GM19025 (cell line): ENCODE data around the gene FAM170B.

Source experiments
- ATAC-seq: cut with Tn5 transposase; IDR thresholded peaks from one replicate; pipeline ENCODE4 v1.9.1; 2021; ENCODE audit warnings: mild to moderate bottlenecking, low read depth, moderate library complexity; ENCODE audit not compliant: unreplicated experiment

The FAM170B gene

DNA sequence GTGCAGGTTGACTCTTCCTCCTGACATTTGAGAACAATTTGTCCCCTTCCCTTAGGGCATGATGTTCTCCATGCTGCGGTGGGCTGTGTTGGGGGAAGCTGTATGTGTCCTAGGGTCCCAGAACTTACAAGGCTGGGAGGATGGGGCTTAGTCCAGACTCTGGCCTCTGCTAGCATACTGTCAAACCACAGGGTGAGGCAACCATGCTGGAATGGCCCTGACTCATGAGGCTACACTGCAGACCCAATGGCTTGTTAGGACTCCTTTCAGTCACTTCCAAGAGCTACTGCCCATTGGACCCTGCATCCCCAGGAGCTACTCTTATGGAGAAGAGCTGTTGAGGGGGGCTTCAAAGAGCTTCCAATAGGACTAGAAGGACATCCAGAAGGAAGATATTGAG, 20.1 kb upstream of the FAM170B start:
- ATAC-seq = no peak

DNA sequence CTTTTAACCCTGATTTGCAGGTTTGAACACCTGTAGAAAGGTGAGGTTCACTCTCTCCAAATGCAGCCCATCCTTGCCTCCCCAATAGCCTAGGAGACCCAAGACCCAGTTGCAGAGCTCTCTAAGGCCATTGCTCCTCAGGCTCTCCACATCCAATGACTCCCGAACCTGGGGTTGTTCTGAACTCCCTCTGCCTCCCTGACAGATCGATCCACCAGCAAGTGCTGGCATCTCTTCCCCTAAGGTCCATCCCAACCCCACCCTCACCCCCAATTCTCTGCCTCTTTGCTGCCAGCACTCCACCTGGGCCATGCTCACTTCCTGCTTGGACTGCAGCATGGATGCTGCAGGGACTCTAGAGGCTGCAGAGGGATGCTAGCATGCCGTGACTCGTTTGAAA, 19.3 kb upstream of the FAM170B start:
- no peak for ATAC-seq

DNA sequence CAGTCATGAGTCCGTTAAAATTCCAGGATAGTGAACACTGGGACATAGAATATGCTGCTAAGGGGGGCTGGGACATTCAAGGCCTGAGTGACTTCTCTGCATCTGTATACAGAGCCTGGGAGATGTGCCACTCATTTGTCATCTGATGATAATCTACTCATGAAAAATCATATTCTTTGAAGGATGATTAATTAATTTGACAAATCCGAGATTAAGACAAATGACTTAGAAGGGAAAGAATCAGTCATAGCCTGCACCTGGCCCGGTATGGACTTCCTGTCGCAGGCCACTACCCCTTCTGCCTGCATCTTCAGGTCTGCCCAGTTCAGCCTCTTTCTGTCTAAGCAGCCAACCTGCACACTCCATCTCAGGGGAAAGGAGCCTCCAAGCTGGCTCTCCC, 18.8 kb upstream of the FAM170B start:
- no peak for ATAC-seq

DNA sequence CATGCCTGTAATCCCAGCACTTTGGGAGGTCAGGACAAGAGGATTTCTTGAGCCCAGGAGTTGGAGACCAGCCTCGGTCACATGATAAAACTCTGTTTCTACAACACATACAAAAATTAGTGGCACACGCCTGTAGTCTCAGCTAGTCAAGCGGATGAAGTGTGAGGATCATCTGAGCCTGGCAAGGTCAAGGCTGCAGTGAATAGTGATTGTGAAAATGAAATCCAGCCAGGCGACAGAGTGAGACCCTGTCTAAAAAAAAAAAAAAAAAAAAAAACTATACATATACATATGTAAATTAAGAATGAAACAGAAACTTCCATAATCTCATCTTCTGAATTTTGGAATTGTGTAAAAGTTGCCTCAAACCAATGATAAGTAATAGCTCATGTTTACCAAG, 18.2 kb upstream of the FAM170B start:
- no peak for ATAC-seq

DNA sequence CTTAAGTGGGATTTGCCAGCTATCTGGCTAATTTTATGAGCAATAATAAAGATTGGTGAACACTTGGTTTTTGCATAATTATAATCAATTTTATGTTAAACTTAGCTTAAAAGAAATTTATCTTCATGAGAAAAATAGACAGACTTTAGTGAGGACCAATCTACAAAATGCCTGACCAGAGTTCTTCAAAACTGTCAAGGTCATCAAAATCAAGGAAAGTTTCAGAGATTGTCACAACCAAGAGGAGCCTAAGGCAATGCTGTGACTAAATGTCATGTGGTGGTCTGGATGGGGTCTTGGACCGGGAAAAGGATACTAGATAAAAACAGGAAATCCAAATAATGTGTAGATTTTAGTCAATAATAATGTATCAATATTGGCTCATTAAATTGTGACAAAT, 17.7 kb upstream of the FAM170B start:
- ATAC-seq = no peak

DNA sequence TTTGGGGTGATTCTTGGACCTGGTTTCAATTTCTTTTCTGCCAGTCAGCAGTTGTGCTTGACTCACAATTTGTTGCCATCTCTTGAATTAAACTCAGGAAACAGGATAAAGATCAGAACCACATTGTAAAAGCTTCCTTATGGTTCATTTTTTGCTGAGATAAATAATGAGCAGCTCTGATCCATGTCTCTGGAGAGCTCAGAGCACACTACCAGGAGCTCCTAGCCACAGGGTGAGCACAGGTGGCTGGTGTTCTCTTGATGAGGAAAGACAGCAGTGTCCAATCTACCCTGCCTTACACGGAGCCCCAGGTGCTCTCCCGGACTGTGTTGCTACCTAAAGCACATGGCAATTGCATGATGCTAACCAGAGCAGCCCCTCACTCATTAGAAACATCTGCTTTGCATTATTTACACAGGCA, 17.2 kb upstream of the FAM170B start:
- no peak for ATAC-seq

DNA sequence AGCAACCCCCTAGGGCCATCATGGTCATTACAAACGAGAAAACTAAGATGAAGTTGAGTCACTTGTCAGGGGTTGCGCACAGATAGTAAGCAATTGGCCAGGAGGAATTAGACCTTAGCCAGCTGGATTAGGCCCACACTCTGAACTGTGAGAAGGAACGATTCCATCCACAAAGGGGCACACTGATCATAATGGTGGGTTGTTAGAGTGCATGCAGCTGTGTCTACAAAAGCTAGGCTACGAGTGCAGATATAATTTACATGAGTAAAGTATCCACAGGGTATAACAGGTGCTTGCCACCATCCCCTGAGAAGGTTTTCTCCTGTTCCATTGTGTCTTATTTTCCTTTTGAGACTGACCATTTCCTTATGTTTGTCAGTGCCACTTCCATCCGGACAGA, 16.6 kb upstream of the FAM170B start:
- ATAC-seq = no peak

DNA sequence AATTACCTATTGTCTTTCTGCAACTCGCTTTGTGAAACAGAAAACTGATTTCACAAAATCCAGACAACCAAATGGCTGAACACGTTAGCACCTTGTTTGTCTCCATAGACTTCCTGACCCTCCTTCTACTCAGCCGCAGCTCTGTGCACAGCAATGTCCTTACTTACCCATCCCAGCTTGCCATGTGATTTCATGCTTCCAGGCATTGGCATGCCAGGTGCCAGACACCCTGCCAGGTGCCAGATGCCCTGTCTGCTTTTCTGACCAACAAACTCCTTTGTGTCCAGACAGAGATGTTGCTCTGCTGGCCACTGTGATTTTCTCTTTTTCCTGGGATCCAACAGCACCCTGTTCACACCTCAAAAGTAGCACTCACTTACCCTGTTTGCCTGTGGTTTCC, 16.1 kb upstream of the FAM170B start:
- ATAC-seq = no peak

DNA sequence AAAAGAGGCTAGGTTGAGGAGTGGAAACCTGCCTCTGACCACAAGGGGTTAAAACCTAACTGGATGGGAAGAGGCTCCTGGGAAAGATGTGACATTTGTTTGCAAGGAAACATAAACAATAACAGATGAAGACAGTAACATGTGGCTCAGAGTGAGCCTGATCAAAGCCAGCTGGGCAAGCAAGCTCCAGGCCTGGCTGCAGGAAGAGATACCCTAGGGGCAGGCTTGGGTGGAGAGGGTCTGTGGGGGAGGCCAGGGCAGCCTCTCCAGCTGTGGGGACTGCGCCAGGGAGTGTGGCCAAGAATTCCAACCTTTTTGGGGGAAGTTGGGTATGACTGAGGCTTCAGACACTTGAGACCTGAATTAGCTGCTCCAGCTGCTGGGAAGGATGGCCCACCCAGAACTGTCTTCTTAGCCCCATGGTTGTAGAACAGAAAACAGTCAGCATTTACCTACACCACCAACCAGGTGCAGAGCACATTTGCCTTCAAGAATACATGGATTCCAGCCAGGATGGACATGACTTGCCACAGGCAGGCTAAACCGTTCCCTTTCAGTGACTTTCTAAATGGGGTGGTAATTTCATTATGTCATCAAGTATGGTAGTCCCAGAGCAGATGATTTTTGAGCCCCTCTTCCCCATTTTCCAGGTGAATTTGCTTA, 10.4 kb upstream of the FAM170B start:
- ATAC-seq = no peak

DNA sequence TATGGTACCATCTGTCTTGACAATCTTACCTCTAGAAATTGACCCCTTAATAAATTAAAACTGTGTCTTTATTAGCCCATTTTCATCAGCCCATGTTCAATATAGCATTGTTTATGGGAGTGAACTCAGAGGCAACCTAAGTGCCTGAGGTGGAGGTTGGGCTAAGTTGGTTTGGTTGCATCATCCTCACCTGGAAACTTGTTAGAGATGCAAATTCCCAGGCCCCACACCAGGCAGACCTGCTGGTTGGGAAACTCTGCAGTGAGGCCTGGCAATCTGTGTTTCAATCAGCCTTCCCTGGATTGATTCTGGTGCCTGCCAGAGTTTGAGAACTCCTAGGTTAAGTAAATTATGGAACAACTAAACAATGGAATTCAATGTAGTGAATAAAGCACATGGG, 9.4 kb upstream of the FAM170B start:
- ATAC-seq = no peak

DNA sequence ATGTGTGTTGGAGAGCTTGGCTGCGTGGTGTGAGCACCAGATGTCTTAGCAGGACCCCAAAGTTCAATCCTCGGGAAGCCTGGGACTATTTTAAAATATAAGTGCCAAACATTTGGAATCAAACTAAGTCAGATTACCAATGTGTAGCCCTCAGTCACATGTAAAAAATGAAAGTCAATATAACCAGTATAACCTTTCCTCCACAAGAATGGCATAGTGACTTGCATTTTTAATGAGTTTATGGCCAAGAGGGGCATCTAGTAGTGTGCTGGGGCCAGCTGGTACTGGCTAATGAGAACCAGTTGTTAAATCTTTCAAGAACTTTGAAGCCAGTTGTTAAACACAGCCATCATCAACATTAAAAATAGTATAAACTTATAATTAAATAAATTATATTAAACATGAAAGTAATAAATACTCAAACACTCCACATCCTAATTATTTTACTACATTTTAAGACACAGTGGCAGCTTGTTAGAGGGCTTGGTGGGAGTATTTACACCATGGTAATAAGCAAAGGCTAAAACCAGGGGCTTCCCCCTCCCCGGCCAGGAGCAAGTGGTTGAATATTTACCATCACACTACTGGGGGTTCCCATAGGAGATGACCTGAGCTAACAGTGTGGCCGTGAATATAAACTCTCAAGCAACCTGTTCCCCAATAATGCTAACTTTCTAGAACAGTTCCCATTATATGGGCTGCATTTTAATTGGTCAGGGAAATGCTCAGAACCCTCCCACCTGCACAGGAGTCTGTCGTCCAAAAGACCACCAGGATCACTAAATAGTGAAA, 7.9 kb upstream of the FAM170B start:
- ATAC-seq = peak; percentile 81

DNA sequence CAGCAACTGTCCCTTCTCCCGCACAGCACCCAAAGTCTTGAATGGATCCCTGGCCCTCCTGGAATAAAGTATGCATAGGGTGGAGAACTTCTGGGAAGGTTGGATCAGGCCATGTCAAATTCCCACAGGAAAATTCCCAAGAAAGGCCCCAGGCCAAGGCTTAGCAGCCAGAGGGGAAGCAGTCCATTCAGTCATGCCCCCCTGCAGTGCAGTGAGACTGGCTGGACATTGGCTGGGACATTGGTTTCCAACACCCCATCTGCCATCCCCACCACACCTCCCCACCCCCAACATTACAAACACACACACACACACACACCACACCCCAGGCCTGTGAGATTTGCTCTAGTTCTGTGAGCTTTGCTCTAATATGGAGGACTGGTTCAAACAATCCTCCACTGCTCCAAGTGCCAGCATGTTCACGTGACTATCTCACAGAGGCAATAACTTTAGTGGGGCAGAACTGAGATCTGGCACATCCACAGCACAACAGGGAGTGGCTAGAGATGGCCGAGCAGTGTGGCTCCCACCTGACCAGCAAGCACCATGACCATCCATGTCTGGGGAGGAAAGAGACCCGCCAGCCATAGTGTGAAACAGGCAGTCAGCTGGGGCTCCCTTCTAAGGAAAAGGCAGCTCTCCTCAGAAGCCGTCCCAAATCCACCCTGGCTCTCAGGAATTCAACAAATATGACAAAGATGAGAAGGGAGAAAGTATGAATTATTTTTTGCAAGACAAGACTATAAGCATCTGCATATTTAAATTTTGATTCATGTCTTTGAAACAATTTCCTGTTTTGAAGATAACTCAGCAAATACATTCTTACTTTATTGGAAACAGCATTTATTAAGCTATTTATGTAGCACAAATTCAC, 6.7 kb upstream of the FAM170B start:
- no peak for ATAC-seq

DNA sequence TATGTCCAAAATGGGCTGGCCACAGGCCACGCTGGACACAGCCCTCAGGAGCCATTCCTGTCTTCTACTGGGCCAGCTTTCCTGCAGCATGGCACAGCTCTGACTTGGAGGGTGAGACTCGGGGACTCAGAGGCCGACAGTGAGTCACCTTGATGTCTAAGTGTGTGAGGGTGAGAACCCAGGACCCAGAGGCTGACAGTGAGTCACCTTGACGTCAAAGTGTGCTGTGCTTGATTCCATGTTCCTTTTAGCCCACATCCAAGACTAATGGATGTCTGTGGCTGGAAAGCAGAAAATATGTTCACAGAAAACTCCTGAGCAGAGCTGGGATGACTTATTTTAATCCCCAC, 6.0 kb upstream of the FAM170B start:
- no peak for ATAC-seq

DNA sequence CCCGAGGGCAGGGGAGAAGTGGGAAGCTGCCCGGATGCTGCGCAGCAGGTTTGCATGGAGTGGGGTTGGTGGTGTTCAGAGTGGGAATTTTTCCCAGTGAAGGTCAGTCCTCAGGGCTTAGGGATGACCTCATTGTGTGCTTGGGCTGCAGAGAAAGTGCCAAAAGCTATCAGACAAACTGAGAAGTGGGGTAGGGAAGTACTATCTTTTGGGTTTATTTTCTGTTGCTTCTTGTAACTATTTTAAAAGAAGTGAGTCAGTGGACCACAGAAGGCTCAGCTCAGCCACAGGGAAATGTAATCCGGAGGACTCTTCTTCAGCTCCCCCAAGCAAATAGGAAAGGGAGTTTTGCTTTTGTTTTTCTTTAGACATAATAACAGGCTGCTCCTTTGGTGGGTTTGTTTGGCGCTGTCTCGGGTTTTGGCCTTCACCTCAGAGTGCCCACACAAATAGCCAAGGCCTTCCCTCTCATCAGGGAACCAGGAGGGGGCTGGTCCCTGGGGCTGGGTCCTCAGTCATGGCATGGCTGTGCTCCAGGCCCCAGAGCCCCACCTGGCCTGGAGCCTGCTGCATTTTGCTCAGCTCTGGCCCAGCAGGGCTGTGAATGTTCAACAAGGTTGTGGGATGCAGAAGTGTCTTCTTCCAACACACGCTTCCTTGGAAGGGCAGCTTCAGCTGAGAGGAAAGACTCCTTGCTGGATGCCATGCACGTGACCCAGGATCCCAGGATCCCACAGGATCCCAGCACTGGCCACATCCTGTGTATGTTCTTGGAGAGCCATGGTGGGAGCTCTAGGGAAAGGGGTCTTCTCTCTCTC, 5.4 kb upstream of the FAM170B start:
- ATAC-seq = no peak

DNA sequence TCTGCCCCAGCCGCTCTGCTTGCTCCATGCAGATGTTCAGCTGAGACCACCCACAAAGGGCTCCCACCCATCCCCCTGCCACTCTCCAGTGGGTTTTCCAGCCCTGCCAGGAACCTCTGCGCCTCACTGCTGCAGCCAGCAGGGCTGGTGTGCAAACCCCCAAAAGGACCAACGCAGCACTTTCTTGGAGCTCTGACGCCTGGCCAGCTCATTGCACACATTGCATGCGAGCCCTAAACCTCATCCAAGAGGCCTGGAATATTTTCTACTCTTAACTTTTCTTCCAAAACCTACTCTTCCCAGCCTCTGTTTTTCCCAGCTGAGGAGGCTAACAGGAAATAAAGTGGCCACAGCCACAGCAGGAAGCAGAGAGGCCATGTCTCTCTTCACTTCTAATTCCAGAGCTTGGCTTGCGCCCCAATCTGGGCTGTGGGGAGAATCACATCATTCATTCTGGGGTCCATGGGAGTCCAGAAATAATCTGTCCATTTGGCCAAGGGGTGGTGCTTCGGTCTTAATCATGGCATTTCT, 4.6 kb upstream of the FAM170B start:
- no peak for ATAC-seq

DNA sequence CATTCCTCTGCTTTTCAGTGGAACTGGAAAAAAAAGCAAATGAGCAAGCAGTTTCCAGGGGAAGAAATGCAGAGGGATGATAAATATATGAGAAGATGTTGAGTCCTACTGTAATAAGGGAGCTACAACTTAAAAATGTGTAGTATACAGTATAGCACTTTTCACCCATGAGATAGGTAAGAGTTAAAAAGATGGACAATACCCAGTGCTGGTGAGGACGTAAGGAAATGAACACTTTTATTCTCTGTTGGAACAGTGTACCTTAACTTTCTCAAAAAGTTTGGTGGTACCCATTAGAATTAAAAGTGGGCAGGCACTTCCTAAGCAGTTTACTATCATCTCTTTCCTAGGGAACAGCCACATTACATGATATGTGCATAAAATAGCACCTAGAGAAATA, 2.7 kb upstream of the FAM170B start:
- ATAC-seq = no peak

DNA sequence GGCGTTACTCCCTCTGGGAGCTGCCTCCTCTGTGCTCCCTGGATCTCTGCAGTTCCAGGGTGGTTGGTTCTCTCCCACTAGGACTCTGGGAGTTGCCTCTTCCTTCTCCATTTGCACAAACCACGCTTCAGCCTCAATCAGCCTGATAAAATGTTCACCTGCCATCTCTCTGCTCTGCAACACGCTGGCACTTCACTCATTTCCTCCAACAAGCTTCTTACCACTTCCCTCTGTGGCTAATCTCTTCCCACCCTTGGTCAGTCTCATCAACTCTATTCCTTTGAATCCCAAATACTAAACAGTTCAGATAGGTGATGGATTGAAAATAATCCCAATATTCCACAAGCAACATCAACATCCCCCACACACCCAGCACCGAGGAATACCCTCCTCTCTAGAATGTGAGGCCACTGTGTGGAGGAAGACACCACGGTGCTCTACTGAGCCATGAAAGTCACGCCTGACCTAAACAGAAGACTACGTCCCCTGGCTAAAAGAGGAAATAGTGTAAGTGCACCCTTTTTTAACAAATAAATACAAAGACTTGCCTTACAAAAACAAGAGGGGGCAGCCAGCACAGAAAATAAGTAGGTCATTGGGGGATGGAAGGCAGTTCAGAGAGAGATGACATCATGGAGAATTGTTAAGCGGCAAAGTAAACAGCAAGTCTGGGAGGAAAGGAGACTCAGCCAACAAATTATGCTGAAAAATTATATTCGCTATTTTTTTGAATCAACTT, 1.9 kb upstream of the FAM170B start:
- ATAC-seq = no peak

DNA sequence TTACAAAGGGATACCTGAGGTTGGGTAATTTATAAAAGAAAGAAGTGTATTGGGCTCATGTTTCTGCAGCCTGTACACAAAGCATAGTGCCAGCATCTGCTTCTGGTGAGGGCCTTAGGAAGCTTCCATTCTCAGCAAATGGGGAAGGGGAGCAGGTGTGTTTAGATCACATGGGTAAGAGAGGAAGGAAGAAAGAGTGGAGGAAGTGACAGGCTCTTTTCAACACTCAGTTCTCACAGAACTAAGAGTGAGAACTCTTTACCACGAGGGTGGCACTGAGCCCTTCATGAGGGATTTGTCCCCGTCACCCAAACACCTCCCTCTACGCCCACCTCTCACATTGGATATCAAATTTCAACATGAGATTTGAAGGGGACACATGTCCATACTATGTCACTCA, 506 bp upstream of the FAM170B start:
- ATAC-seq = no peak

DNA sequence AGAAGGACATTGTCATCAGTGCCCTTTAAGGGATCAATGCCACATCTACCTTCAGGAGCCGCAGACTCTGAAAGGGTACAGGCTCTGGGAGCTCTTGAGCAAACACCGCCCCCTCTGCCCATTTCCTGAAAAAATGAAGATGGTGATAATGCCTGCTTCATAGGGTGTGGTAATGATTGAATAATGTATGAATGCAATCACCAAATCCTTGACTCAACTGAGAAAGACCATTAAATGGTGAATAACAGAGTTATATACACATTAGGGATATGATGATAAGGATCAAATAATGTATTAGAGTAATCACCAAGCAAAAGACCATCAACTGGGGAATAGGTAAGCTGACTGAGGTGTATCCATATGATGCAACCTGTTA, 1.5 kb downstream of the FAM170B start:
- ATAC-seq = no peak
